Measurements from ENCODE around the gene LRRC1.

DNA sequence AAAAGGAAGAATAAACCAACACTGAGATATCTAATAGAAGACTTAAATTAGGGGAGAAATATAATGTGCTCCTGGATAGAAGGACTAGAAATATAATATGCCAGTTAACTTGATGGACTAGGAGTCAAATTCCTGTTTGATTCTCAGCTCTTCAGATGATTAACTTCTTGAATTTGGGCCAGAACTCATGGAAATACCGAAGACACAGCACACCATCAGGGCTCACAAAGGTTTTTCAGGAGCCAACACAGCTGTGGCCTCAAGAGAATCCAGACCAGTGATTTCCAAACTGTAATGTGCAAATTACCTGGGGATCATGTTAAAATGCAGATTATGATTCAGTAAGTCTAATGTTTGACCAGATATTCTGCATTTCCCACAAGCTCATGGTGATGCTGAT is 33.8 kb upstream of the LRRC1 start:
- no peak for TF ChIP-seq JUND (IDR thresholded peaks at IDR 0.05)
- TF ChIP-seq, protein P1, sequence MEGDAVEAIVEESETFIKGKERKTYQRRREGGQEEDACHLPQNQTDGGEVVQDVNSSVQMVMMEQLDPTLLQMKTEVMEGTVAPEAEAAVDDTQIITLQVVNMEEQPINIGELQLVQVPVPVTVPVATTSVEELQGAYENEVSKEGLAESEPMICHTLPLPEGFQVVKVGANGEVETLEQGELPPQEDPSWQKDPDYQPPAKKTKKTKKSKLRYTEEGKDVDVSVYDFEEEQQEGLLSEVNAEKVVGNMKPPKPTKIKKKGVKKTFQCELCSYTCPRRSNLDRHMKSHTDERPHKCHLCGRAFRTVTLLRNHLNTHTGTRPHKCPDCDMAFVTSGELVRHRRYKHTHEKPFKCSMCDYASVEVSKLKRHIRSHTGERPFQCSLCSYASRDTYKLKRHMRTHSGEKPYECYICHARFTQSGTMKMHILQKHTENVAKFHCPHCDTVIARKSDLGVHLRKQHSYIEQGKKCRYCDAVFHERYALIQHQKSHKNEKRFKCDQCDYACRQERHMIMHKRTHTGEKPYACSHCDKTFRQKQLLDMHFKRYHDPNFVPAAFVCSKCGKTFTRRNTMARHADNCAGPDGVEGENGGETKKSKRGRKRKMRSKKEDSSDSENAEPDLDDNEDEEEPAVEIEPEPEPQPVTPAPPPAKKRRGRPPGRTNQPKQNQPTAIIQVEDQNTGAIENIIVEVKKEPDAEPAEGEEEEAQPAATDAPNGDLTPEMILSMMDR (IDR thresholded peaks at IDR 0.05; ENCODE audit: low read depth, low read length, missing input control): no peak
- no peak for TF ChIP-seq TAF1 (conservative IDR thresholded peaks at IDR 0.05)
- TF ChIP-seq, protein P2, sequence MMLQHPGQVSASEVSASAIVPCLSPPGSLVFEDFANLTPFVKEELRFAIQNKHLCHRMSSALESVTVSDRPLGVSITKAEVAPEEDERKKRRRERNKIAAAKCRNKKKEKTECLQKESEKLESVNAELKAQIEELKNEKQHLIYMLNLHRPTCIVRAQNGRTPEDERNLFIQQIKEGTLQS (IDR thresholded peaks at IDR 0.05): no peak

All from liver (tissue), 3 donors.